Right forelimb (tissue), 1 donor: ENCODE measurements around the gene C13orf42.

Experiments used
- DNase-seq: peaks from one replicate; pipeline ENCODE4 v3.0.0-alpha.2; 2018

Gene C13orf42

DNA sequence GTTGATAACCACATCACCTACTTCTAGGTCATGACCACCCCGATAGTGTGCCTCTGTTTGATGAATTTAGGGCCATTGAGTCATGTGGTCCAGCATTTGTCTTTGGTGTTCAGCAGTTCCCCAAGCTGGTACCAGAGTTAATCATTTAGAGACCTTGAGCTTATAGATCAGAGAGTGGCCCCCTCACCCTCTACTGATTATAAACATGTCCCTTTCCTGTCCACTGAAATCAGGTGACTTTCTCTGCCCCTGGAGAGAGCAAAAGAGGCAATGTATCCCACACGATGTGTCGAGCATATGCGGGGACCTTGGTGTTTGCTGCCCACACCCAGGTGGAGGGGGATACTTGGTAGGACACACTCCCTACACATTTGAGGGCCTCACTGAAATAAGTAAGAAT lies 46.3 kb downstream of the C13orf42 start:
- DNase-seq: no peak

DNA sequence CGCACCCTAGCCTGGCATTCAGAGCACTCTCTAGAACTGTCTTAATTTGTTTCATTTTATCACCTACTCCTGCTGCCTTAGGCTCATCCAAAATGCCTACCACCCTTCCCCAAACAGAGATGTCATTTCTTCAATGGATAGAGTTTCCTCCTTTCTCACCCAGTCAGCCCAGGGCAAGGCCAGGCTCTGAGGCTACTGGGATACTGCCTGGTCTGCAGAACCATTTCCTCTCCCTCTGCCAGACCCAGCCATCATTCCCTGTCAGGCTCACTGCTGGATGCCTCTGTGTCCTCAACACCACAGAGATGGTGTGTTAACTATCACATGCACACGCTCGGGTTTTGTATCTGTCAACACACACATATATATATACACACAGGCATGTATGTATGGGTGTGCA lies 47.2 kb downstream of the C13orf42 start:
- DNase-seq: no peak

GRCh38 chr13:51058461-51059167 lies 52.5 kb downstream of the C13orf42 start:
- no peak for DNase-seq

DNA sequence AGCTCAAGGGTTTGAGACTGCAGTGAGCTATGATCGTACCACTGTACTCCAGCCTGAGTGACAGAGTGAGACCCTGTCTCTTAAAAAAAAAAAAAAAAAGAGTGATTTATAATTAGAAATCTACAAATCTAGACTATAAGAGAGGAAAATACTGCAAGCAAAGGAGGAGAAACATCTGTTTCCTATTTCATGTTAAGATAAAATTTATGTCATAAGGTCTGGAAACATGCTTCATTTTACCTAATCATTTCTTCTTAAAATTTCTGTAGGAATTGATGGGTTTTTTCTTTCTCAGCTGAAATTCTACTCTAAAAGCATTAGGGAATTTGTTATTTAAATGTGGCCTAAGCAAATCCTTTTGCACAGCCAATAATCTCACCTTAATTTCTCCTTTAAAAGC lies 53.2 kb downstream of the C13orf42 start:
- DNase-seq: no peak

DNA sequence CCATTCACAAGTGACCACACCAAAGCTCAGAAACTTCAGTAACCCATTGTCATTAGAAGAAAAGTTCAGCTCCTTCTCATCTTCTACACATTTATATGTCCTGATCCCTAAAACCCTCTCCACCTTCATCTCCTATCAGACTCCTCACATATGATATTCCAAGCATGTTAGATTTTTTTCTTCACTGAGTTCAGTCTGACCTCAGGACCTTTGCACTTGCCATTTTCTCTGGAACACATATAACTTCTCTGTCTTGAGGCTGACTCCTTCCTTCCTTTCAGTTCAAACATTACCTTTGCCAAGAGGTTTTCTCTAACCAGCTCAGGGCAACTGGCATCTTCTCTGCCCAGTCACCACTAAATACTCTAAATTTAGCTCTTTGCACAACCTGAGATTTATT lies 54.1 kb downstream of the C13orf42 start:
- no peak for DNase-seq

GRCh38 chr13:51052581-51052980 lies 58.5 kb downstream of the C13orf42 start:
- DNase-seq: no peak

DNA sequence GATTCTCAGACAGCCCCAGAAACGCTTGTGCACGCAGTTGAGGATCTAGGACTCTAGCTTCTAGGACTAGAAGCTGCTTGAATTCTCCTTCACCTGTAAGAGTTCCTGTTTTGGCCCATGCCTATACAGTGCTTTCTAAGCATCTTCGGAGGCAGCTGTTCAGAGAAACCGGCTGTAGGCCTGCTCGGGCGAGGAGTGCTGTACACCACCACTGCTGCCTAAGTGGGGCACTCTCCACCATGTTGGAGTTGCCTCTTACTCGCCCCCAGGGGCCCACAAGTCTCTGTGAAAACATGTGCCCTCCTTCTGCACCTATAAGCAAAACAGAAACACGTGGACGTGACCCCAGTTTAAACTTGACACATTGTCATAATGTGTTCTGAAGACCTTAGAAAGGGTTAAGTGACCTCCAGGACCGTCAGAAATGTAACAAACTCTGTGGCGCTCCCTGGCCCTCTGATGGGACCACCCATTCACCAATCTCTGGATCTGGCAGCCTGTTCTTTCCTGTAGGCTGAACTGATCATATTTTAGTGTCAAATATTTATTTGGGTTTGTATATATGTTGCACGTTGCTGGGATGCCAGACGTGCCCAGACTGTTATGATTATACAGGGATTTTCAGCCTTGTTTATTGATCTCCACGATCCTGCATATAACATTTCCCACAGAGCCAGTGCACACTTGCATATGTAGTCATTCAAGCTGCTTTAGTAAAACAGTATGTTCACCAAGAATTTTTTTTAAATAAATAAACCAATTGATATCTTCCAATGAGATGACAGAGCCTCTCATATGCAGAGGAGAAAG lies 60.8 kb downstream of the C13orf42 start:
- DNase-seq: no peak

DNA sequence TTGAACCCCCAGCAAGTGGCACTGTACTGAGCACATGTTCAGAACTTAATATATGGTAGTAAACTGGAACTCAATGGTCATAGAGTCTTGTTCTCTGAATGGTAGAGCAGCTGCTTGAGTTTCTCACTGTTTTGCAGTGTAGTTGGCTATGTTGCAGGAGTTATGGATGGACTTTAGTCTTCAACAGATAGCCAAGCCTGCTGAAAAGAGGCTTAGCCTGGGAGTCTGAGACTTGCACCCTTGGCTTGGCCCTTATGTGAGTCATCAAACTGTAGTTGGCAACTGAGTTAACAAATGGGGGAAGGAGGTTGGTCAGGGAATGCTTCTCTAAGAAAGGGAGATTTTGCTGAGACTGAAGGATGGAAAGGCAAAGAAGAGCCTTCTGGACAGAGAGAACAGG lies 62.5 kb downstream of the C13orf42 start:
- DNase-seq: no peak

DNA sequence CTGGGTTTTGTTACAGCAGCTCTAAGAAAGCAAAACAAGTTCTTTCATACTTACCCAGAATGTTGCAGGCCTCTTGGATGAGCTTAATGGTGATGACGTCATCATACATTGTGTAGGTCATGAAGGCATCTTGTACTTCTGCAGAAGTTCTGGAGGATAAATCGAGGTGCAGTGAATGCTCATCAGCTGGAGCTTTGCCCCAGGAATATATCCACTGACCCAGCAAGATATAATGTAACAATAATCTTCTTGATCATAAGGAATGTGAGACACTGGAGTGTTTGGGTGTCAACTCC lies 63.0 kb downstream of the C13orf42 start:
- DNase-seq: no peak

GRCh38 chr13:51047434-51048165 lies 63.5 kb downstream of the C13orf42 start:
- DNase-seq: peak; percentile 17

- no peak for DNase-seq
These were observed 65.6 kb downstream of the C13orf42 start for GRCh38 chr13:51045451-51045850.

DNA sequence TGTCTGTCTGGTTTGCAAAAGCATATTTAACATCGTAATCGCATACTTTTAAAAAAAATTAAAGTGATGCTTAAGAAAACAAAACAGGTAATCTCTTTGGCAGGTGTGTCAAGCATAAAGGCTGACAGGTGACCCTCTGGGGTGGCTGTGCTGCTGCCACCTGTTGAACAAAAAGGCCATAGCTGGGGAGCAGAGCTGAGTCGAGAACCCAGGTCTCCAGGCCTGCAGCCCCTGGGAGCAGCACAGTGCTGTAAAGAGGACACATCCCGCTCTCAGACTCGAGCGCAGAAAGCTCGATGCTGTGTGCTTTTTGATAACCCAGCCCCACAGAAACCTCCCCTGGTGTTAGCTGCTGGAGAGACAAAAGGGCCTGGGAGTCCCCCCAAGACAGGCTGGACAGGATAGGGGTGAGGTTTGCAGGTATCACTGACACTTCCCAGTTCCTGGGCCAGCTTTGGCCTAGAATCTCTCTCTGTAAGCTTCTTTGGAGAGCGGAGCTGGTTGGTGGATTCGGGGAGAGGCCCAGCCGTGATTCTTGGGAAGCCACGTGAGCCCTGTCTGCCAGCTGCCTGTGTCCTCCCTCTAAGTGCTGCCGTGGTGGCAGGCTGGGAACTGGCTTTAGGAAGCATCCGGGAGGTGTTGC lies 66.9 kb downstream of the C13orf42 start:
- no peak for DNase-seq

GRCh38 chr13:51043310-51043709 lies 67.8 kb downstream of the C13orf42 start:
- DNase-seq: no peak

- no peak for DNase-seq
These were observed 69.4 kb downstream of the C13orf42 start for GRCh38 chr13:51041710-51042109.

GRCh38 chr13:51041126-51041525 lies 69.9 kb downstream of the C13orf42 start:
- DNase-seq: no peak

DNA sequence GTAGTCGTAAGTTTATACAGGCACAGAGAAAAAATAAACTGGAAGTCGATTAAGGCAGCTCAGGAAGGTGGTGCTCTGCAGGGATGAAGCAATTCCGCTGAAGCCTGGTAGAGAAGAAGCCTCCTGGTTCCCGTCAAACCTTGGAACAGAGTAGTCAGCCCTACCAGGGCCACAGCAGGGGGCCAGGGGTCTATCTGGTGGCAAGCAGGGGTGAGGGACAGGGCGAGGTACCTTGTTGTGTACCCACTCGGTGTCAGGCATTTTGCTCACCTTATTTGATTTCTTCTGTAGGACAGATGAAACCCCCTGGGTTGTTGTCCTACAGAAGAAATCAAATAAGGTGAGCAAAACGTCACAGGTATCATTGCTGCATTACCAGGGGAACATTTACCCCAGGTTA lies 70.6 kb downstream of the C13orf42 start:
- DNase-seq: no peak

- no peak for DNase-seq
These were observed 74.7 kb downstream of the C13orf42 start for GRCh38 chr13:51036418-51036817.

GRCh38 chr13:51035978-51036377 lies 75.1 kb downstream of the C13orf42 start:
- DNase-seq: no peak

- DNase-seq: no peak
These were observed 75.6 kb downstream of the C13orf42 start for GRCh38 chr13:51035469-51035868.

GRCh38 chr13:51034906-51035305 lies 76.2 kb downstream of the C13orf42 start:
- no peak for DNase-seq

GRCh38 chr13:51033421-51034185 lies 77.5 kb downstream of the C13orf42 start:
- DNase-seq: no peak

- no peak for DNase-seq
These were observed 78.2 kb downstream of the C13orf42 start for GRCh38 chr13:51032831-51033230.
